ENCODE measurements around the gene PLCB1.

DNA sequence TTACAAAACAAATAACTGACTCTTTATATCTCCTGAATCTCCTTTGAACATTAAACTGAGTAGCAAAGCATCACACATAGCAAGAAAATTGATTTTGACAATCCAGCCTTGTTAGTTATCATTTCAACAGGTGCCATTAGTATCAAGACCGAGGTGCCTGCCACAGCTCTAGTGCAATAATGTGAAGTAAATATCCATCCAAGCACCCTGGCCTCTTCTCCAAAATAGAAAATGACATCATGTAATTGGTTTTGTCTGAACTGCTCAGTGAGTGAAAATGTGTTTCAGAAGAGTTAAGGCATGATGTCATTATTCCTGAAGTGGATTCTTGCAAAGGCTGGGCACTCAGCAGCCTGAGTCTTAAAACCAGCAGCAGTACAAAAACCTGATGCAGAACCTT, 341.4 kb downstream of the PLCB1 start:
- TF ChIP-seq, protein P1, sequence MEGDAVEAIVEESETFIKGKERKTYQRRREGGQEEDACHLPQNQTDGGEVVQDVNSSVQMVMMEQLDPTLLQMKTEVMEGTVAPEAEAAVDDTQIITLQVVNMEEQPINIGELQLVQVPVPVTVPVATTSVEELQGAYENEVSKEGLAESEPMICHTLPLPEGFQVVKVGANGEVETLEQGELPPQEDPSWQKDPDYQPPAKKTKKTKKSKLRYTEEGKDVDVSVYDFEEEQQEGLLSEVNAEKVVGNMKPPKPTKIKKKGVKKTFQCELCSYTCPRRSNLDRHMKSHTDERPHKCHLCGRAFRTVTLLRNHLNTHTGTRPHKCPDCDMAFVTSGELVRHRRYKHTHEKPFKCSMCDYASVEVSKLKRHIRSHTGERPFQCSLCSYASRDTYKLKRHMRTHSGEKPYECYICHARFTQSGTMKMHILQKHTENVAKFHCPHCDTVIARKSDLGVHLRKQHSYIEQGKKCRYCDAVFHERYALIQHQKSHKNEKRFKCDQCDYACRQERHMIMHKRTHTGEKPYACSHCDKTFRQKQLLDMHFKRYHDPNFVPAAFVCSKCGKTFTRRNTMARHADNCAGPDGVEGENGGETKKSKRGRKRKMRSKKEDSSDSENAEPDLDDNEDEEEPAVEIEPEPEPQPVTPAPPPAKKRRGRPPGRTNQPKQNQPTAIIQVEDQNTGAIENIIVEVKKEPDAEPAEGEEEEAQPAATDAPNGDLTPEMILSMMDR (IDR thresholded peaks at IDR 0.05; ENCODE audit: borderline replicate concordance, extremely low read depth, low read length, poor library complexity, severe bottlenecking), result no peak
- TF ChIP-seq EZH2 (IDR thresholded peaks at IDR 0.05; ENCODE audit: borderline replicate concordance, low read depth, low read length, severe bottlenecking), result no peak
